NCI-H146 treated with DMSO at 0.1 percent for 48 hours (cell line): Measurements from ENCODE around the gene RNU1-3.
"Not testable (repeated sequence)": the region's sequence is repeated elsewhere in the genome, so short reads cannot be mapped to it uniquely, and the experiment has no call there.

Source experiments
- DNase-seq: peaks from one replicate; lab custom pipeline; 2025; ENCODE audit not compliant: unreplicated experiment; lab: John Stamatoyannopoulos, UW

Gene RNU1-3

GRCh38 chr1:16656981-16657683 is 9.6 kb downstream of the RNU1-3 start:
- not testable (repeated sequence) for DNase-seq

DNA sequence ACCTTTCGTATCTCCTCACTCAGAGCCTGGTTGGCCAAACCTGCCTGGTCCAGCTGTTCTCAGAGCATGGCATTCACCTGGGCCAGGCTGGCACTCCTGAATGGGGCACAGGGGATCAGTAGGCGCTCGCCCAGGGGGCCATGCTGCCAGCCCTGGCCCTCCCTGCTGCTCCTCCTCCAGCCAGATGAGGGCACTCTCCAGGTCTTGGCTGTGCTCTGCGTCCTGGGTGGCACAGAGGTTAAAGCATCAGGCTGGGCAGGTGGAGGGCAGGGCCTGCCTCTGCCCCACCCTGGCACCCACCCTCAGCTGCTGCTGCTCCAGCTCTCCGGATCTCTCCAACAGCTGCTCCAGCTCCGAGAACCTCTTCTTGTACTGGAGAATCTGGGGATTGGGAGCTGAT is 10.2 kb downstream of the RNU1-3 start:
- not testable (repeated sequence) for DNase-seq

- DNase-seq: not testable (repeated sequence)
Observed at GRCh38 chr1:16651560-16651959, 15.2 kb downstream of the RNU1-3 start.

GRCh38 chr1:16649960-16650359 is 16.8 kb downstream of the RNU1-3 start:
- DNase-seq: not testable (repeated sequence)

- DNase-seq: not testable (repeated sequence)
Observed at GRCh38 chr1:16649390-16649789, 17.4 kb downstream of the RNU1-3 start.

DNA sequence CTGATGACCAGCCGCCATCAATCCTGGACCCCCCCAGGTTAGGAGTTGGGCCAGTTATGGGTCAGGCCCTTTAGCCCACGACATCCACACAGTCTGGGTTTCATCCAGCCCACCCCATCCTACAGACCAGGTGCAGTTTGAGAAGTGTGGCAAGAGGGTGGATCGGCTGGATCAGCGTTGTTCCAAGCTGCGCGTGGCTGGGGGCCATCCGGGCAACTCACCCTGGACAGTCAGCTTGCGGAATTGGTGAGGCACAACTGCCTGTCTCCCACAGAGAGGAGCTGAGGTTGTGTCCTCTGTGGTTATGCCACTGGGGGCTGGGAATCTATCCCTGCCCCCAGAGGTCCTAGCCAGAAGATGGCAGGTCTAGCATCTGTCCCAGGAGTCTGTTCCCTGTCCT is 18.0 kb downstream of the RNU1-3 start:
- not testable (repeated sequence) for DNase-seq

- not testable (repeated sequence) for DNase-seq
Observed at GRCh38 chr1:16648250-16648649, 18.5 kb downstream of the RNU1-3 start.

DNA sequence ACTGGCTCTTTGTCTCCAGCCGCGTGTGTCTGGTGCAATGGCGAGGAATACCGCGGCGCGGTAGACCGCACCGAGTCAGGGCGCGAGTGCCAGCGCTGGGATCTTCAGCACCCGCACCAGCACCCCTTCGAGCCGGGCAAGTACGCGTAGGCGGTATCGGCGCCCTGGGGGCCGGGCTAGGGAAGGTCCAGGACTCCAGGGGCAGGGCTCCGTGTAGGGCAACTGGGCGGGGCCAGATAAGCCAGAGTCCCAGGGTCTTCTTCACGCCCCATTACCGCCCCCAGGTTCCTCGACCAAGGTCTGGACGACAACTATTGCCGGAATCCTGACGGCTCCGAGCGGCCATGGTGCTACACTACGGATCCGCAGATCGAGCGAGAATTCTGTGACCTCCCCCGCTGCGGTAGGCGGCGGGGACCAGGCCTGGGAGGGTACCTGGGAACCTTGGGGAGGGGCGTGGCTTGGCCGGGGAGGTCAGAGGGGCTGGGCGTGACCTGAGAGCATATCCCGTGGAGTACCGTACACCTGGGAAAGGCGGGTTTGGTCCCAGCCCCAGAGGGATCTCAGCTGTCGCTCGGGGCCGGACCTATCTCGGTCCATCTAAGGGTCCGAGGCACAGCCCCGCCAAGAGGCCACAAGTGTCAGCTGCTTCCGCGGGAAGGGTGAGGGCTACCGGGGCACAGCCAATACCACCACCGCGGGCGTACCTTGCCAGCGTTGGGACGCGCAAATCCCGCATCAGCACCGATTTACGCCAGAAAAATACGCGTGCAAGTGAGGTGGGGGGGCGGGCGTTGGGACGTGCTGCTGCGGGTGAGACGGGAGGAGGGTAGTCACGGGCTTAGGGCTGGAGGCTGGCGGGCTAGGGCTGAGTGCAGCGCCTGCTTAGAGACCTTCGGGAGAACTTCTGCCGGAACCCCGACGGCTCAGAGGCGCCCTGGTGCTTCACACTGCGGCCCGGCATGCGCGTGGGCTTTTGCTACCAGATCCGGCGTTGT is 19.3 kb downstream of the RNU1-3 start:
- not testable (repeated sequence) for DNase-seq

DNA sequence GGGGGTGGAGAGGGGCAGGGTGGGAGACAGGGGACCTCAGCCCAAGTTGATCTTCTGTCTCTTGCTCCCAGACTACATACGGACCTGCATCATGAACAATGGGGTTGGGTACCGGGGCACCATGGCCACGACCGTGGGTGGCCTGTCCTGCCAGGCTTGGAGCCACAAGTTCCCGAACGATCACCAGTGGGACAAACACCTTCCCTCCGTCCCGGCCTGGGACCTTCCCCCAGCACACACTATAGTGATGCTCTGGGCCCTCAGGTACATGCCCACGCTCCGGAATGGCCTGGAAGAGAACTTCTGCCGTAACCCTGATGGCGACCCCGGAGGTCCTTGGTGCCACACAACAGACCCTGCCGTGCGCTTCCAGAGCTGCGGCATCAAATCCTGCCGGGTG is 20.0 kb downstream of the RNU1-3 start:
- not testable (repeated sequence) for DNase-seq

GRCh38 chr1:16646061-16646664 is 20.6 kb downstream of the RNU1-3 start:
- not testable (repeated sequence) for DNase-seq

DNA sequence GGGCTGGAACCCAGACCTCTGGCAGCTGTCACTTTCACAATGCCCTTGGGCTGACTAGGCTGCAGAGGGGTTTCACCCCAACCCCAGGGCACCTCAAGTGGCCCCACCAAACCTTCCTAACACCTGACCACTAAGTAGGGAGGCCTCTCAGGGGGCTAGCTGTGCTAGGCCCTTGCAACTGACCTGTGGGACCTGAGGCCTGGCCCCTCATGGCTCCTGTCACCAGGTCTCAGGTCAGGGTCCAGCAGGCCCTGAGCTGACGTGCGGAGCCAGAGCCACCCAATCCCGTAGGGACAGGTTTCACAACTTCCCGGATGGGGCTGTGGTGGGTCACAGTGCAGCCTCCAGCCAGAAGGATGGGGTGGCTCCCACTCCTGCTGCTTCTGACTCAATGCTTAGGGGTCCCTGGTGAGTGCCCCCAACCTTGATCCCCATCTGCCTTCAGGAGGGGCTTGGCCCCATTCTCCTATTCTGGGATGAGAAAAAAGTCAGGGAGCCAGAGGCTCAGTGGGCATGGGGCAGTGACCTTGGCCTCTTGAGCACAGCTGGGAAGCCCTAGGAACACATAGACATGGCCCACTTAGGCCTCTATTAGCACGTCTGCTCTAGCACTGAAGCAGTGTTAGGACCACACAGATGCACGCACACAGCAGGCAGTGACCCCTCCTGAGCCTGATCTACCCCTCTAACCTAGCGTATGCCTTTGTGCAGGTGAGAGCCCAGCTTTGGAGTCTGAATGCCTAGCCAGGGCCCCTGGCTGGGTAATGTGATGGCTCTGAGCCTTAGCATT is 21.3 kb downstream of the RNU1-3 start:
- DNase-seq: not testable (repeated sequence)

GRCh38 chr1:16644482-16645270 is 22.1 kb downstream of the RNU1-3 start:
- DNase-seq: peak; percentile 87

DNA sequence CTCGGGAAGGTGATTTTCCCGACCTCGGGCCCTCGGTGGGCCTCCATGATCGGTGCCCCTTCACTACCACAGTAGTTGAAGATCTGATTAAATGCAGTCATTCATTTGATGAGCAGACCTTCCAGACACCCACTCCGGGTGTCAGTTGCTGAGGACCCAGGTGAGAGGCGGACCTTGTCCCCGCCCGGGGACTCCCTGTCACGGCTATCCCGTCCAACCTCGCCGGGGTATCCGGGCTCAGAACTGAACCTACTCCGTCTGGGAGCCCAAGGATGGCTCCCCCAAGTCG is 22.6 kb downstream of the RNU1-3 start:
- DNase-seq: no peak

DNA sequence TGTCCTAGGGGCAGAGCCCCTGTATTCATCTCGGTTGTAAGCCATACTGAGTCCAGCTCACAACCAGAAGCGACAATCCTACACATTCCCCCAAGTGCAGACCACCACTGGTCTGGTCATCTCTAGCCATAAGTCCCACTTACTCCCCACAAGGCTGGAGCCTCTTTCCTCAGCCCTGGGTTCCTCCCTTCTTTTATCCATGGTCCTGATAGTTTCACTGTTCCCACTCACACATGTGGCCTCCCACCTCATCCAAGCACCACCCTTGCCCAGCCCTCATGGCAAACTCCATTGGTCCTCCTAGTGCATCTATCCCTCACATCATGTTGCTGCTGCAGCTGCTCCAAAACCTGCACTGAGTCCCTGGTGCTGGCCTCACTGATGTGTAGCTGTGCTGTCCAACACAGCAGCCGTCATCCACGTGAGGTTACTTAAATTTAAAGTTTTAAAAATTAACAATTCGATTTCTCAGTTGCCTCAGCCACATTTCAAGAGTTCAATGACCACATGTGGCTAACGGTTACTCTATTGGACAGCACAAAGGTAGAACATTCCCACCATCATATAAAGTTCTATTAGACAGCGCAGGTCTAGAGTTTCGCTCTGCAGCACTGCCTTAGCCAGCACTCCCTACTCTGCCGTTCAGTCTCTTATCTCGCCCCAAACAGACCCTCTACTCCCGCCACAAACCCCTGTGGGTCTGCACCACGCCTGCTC is 23.1 kb downstream of the RNU1-3 start:
- DNase-seq: not testable (repeated sequence)

- DNase-seq: not testable (repeated sequence)
Observed at GRCh38 chr1:16643001-16643411, 23.7 kb downstream of the RNU1-3 start.

GRCh38 chr1:16642025-16642966 is 24.5 kb downstream of the RNU1-3 start:
- not testable (repeated sequence) for DNase-seq

GRCh38 chr1:16641159-16641975 is 25.4 kb downstream of the RNU1-3 start:
- not testable (repeated sequence) for DNase-seq
